T1000 (cell line): Measurements from ENCODE around the gene LRBA.
"Not testable (repeated sequence)": the region's sequence is repeated elsewhere in the genome, so short reads cannot be mapped to it uniquely, and the experiment has no call there.

Experiments used
- DNase-seq: peaks from one replicate; lab custom pipeline; 2025; ENCODE audit warnings: mixed read lengths; lab: John Stamatoyannopoulos, UW

Gene LRBA

GRCh38 chr4:151014521-151015458 is at the start of gene LRBA:
LRBA (minus strand) TSS chr4:151015284; CDS start chr4:151014642, 642 bp downstream.
- DNase-seq, result peak; percentile 29

- DNase-seq, result not testable (repeated sequence)
Measured at GRCh38 chr4:151063143-151063542, 48.1 kb upstream of the LRBA start.

- DNase-seq, result no peak
Measured at GRCh38 chr4:151055539-151055938, 40.5 kb upstream of the LRBA start.

GRCh38 chr4:151052785-151053184 is 37.7 kb upstream of the LRBA start:
- no peak for DNase-seq

- no peak for DNase-seq
Measured at GRCh38 chr4:151049430-151049884, 34.4 kb upstream of the LRBA start.

GRCh38 chr4:151048913-151049312 is 33.8 kb upstream of the LRBA start:
- no peak for DNase-seq

GRCh38 chr4:151046609-151047008 is 31.5 kb upstream of the LRBA start:
- no peak for DNase-seq

GRCh38 chr4:151045907-151046306 is 30.8 kb upstream of the LRBA start:
- DNase-seq, result no peak

GRCh38 chr4:151043803-151044515 is 28.9 kb upstream of the LRBA start:
- no peak for DNase-seq

- no peak for DNase-seq
Measured at GRCh38 chr4:151039733-151040132, 24.6 kb upstream of the LRBA start.

- DNase-seq, result no peak
Measured at GRCh38 chr4:151038452-151039157, 23.5 kb upstream of the LRBA start.

GRCh38 chr4:151035911-151036310 is 20.8 kb upstream of the LRBA start:
- DNase-seq, result no peak

GRCh38 chr4:151035328-151035727 is 20.2 kb upstream of the LRBA start:
- no peak for DNase-seq

GRCh38 chr4:151034829-151035228 is 19.7 kb upstream of the LRBA start:
- no peak for DNase-seq

GRCh38 chr4:151031831-151032605 is 16.9 kb upstream of the LRBA start:
- DNase-seq, result no peak

- no peak for DNase-seq
Measured at GRCh38 chr4:151029537-151029936, 14.5 kb upstream of the LRBA start.

GRCh38 chr4:151029006-151029405 is 13.9 kb upstream of the LRBA start:
- not testable (repeated sequence) for DNase-seq

- no peak for DNase-seq
Measured at GRCh38 chr4:151025759-151026158, 10.7 kb upstream of the LRBA start.

GRCh38 chr4:151022586-151022985 is 7.5 kb upstream of the LRBA start:
- no peak for DNase-seq

GRCh38 chr4:151021637-151022334 is 6.7 kb upstream of the LRBA start:
- DNase-seq, result no peak
